OCI-LY7 (cell line): ENCODE data around the gene HYI. TPM values are rescaled to one million over a fixed set of nuclear protein-coding genes. Genes with fewer than 3 reads are reported as not detected.

ENCODE experiments used
- BruUV-seq: library from RNA; stranded (reverse); fragments of 400-500 nt; replicated peaks from 2 replicates; lab custom pipeline; 2021; lab: Mats Ljungman, UMichigan
- CTCF ChIA-PET: fragments of 300-600 bp; sonication (Branson Sonifier 250); formaldehyde crosslinking; loops from one replicate; lab custom pipeline; 2022; ENCODE audit warnings: antibody characterized with exemption; ENCODE audit not compliant: unreplicated experiment; lab: Charles Lee
- POLR2A ChIA-PET: fragments of 300-600 bp; sonication (Branson Sonifier 250); formaldehyde crosslinking; loops from one replicate; lab custom pipeline; 2022; ENCODE audit warnings: antibody characterized with exemption; lab: Charles Lee
- DNase-seq: peaks from one replicate; pipeline ENCODE4 v3.0.0-alpha.2; 2015; ENCODE audit warnings: low spot score
- H2AFZ ChIP-seq: fragments of 200-600 bp; sonication (generic), shearing (Covaris generic); 2 replicates; pipeline ENCODE4 v1.6.1; 2014; ENCODE audit warnings: mild to moderate bottlenecking, antibody characterized with exemption, low read length, moderate library complexity
- H3K27ac ChIP-seq: fragments of 200-600 bp; sonication (generic); 2 replicates; pipeline ENCODE4 v1.5.1; 2014; ENCODE audit warnings: mixed run types, low read depth, mild to moderate bottlenecking, moderate library complexity, low read length, inconsistent platforms; ENCODE audit not compliant: poor library complexity, severe bottlenecking
- H3K36me3 ChIP-seq: fragments of 200-600 bp; sonication (generic); 2 replicates; pipeline ENCODE4 v1.6.1; 2014; ENCODE audit warnings: mild to moderate bottlenecking, antibody characterized with exemption, low read length, moderate library complexity, mixed read lengths; ENCODE audit not compliant: insufficient read depth
- H3K4me1 ChIP-seq: fragments of 200-600 bp; sonication (generic); 2 replicates; pipeline ENCODE4 v1.5.1; 2014; ENCODE audit warnings: mild to moderate bottlenecking, low read length; ENCODE audit not compliant: insufficient read depth, poor library complexity, severe bottlenecking
- H3K4me2 ChIP-seq: fragments of 200-600 bp; sonication (generic); 2 replicates; pipeline ENCODE4 v1.6.1; 2014; ENCODE audit warnings: mild to moderate bottlenecking, low read length
- H3K4me3 ChIP-seq: fragments of 200-600 bp; sonication (generic); 2 replicates; pipeline ENCODE4 v1.5.1; 2014; ENCODE audit warnings: mild to moderate bottlenecking, low read depth, low read length; ENCODE audit not compliant: poor library complexity, severe bottlenecking
- H3K79me2 ChIP-seq: fragments of 200-600 bp; sonication (generic); 2 replicates; pipeline ENCODE4 v1.6.1; 2016; ENCODE audit warnings: low read depth, mild to moderate bottlenecking, low read length, moderate library complexity, mixed read lengths; ENCODE audit not compliant: insufficient read depth
- H3K9me2 ChIP-seq: fragments of 200-600 bp; sonication (generic); 2 replicates; pipeline ENCODE4 v1.6.1; 2016; ENCODE audit warnings: mild to moderate bottlenecking, low read length, mixed read lengths; ENCODE audit not compliant: insufficient read depth
- H3K9me3 ChIP-seq: fragments of 200-600 bp; sonication (generic); 2 replicates; pipeline ENCODE4 v1.6.1; 2014; ENCODE audit warnings: mild to moderate bottlenecking, mixed run types, low read length, mixed read lengths
- H4K20me1 ChIP-seq: fragments of 200-600 bp; sonication (generic); 2 replicates; pipeline ENCODE4 v1.6.1; 2014; ENCODE audit warnings: mild to moderate bottlenecking, antibody characterized with exemption, low read length, moderate library complexity, mixed read lengths; ENCODE audit not compliant: insufficient read depth
- EZH2phosphoT487 ChIP-seq: fragments of 200-600 bp; sonication (generic); IDR thresholded peaks from 2 replicates; pipeline ENCODE4 v1.6.1; 2018; ENCODE audit warnings: low read depth, borderline replicate concordance, mild to moderate bottlenecking, mixed run types, antibody characterized with exemption, low read length, moderate library complexity, mixed read lengths
- intact Hi-C: fragments of 100-400 bp; cut with micrococcal nuclease; formaldehyde crosslinking; loops from one replicate; pipeline ENCODE4 v1.10.0; 2022; ENCODE audit not compliant: unreplicated experiment
- total RNA-seq, 2 experiments: library from RNA; depleted of rRNA in 1 of 2; stranded (reverse); fragments of >200 nt in 1 of 2; shearing (Covaris generic) in 1 of 2; gene quantifications; 2 replicates each; pipeline ENCODE4 v1.2.3, GENCODE V29; 2014 to 2022
- TF ChIP-seq, protein P1 (sequence below): fragments of 200-600 bp; sonication (generic); conservative IDR thresholded peaks from 2 replicates; pipeline ENCODE4 v1.5.1; 2014; ENCODE audit warnings: mild to moderate bottlenecking, antibody characterized with exemption, low read length, moderate library complexity, mixed read lengths

HYI gene
- total RNA-seq, 2 experiments from 2014 or later, result not detected

DNA sequence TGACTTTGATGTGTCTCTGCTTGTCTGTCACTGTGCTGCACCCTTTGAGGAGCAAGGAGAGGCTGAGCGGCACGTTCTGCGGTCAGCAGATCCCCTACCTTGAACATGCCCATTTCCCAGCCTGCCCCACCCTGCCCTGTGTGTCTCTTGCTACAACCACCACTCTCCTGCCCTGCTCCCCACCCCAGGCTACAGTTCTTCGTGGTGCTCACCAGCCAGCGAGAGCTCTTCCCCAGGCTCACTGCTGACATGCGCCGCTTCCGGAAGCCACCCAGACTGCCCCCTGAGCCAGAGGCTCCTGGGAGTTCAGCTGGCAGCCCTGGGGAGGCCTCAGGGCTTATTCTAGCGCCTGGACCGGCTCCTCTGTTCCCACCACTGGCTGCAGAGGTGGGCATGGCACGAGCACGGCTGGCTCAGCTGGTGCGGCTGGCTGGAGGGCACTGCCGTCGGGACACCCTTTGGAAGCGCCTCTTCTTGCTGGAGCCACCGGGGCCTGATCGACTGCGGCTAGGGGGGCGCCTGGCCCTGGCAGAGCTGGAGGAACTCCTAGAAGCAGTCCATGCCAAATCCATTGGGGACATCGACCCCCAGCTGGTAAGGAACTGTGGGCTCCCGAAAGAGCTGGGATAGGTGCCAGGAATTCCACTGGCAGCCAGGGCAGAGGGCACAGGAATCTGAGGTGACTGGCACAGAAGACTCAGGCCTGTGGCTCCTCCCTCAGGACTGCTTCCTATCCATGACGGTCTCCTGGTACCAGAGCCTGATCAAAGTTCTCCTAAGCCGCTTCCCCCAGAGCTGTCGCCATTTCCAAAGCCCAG, 5.6 kb downstream of the HYI start:
- Histone ChIP-seq H3K79me2 (no peaks in the 10 kb centered on the region), H3K9me2 (no peaks in the 10 kb centered on the region), H4K20me1 (no peaks in the 10 kb centered on the region), H3K9me3 (no peaks in the 10 kb centered on the region), H2AFZ (no peak overlapping the region), H3K36me3 (peaks cover 54% of the 10 kb centered on the region; the same call in 1 of the 2 replicates), H3K27ac (no peak overlapping the region), H3K4me2 (no peak overlapping the region), H3K4me1 (no peaks in the 10 kb centered on the region), H3K4me3 (no peak overlapping the region)
- intact Hi-C loops, result no loop called here
- BruUV-seq, result no TSS peak
- no peak for DNase-seq
- POLR2A ChIA-PET, result no interaction called here
- TF ChIP-seq, protein P1, sequence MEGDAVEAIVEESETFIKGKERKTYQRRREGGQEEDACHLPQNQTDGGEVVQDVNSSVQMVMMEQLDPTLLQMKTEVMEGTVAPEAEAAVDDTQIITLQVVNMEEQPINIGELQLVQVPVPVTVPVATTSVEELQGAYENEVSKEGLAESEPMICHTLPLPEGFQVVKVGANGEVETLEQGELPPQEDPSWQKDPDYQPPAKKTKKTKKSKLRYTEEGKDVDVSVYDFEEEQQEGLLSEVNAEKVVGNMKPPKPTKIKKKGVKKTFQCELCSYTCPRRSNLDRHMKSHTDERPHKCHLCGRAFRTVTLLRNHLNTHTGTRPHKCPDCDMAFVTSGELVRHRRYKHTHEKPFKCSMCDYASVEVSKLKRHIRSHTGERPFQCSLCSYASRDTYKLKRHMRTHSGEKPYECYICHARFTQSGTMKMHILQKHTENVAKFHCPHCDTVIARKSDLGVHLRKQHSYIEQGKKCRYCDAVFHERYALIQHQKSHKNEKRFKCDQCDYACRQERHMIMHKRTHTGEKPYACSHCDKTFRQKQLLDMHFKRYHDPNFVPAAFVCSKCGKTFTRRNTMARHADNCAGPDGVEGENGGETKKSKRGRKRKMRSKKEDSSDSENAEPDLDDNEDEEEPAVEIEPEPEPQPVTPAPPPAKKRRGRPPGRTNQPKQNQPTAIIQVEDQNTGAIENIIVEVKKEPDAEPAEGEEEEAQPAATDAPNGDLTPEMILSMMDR, result no peak
- no peak for TF ChIP-seq EZH2phosphoT487
- CTCF ChIA-PET, result no interaction called here

DNA sequence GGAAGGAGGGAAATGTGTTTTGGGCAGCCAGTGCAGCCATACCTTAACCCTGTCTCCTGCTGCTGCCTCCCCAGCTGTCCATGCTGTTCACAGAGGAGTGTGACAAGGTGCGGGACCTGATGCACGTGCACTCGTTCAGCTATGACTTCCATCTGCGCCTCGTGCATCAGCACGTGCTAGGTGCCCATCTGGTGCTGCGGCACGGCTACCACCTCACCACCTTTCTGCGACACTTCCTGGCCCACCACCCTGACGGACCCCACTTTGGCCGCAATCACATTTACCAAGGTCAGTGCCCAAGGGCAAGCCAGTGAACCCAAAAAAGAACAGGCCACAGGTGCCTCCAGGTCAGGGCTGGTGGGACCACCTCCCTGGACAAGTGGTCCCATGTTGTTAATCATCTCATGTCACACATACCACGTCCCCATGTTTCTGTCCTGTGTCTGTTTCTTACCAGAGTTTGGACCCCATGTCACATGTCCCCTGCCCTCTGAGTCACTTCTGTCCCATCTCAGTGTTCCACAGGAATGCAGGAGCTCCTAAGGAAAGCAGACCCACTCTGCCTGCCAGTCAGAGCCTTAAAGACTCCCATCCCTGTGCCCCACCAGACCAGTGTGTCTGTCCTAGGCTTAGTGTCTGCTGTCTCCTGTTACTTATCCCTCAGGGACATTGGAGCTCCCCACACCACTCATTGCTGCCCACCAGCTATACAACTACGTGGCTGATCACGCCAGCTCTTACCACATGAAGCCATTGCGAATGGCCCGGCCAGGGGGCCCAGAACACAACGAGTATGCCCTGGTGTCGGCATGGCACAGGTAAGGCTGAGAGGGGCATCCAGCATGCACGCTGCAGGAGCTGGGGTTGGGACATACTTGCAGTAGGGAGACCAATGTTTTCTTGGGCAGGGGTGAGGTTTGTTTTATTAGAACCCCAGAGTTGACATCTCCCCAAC, 6.6 kb downstream of the HYI start:
- no peaks in the 10 kb centered on the region for H3K4me1 ChIP-seq
- no peak for DNase-seq
- H3K79me2 ChIP-seq, result no peaks in the 10 kb centered on the region
- ChIA-PET POLR2A (no interaction called here), CTCF (no interaction called here)
- no peak overlapping the region for H3K27ac ChIP-seq
- no peaks in the 10 kb centered on the region for H4K20me1 ChIP-seq
- H3K4me3 ChIP-seq, result no peak overlapping the region
- intact Hi-C loops, result no loop called here
- TF ChIP-seq, protein P1, result no peak
- TF ChIP-seq EZH2phosphoT487, result no peak
- BruUV-seq, result no TSS peak
- H3K36me3 ChIP-seq, result peaks cover 56% of the 10 kb centered on the region; the same call in 1 of the 2 replicates
- no peak overlapping the region for H3K4me2 ChIP-seq
- H3K9me3 ChIP-seq, result no peaks in the 10 kb centered on the region
- H3K9me2 ChIP-seq, result no peaks in the 10 kb centered on the region
- H2AFZ ChIP-seq, result no peak overlapping the region
